Dermis blood vessel endothelial cell (primary cell): Measurements from ENCODE around the gene SLC39A9. TPM values are rescaled to one million over a fixed set of nuclear protein-coding genes. Genes with fewer than 3 reads are reported as not detected.
"Not testable (repeated sequence)": the region's sequence is repeated elsewhere in the genome, so short reads cannot be mapped to it uniquely, and the experiment has no call there.

Experiments used
- DNase-seq: peaks from one replicate; pipeline ENCODE4 v3.0.0; 2010
- total RNA-seq: library from RNA; depleted of rRNA; stranded (reverse); fragments of >200 nt; gene quantifications from 2 replicates; pipeline ENCODE4 v1.2.3, GENCODE V29; 2014

Gene SLC39A9
- total RNA-seq, 1 donor from 2014 or later: 156 TPM

DNA sequence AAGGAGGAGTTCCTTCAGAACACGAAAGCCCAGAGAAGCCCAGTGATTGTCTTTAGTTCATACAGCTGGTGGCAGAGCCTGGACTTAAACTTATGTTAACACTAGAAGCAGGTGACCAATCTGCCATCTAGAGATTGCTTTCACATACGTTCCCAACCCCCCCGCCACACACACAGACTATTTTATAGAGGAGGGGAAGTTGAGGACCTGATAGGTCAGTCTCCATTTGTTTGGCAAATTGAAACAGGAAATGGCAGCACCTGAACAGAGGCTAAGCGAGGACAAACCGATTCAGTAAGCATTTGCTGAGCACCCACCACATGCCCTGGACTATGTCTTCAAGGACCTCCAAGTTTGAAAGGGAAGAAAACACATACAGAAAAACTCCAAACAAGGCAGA lies 81.2 kb downstream of the SLC39A9 start:
- no peak for DNase-seq

DNA sequence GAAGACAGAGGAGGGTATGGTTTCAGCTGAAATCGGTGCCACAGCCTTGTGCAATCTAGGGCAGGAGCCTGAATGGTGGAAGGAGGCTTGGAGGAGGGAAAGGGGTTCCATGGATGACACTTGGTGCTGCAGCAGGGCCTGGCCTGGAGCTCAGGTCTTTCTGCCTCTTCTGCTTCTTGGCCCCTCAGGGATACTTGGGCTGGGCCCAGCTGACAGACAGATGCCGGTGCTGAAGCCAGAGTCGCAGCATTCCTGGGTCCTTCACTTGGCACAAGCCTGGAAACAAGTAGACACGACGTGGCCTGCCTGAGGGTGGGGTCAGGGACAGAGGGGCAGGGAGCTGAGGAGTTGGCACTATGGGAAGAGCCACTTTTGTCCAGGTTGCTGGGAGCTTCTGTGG lies 81.6 kb downstream of the SLC39A9 start:
- DNase-seq: no peak

DNA sequence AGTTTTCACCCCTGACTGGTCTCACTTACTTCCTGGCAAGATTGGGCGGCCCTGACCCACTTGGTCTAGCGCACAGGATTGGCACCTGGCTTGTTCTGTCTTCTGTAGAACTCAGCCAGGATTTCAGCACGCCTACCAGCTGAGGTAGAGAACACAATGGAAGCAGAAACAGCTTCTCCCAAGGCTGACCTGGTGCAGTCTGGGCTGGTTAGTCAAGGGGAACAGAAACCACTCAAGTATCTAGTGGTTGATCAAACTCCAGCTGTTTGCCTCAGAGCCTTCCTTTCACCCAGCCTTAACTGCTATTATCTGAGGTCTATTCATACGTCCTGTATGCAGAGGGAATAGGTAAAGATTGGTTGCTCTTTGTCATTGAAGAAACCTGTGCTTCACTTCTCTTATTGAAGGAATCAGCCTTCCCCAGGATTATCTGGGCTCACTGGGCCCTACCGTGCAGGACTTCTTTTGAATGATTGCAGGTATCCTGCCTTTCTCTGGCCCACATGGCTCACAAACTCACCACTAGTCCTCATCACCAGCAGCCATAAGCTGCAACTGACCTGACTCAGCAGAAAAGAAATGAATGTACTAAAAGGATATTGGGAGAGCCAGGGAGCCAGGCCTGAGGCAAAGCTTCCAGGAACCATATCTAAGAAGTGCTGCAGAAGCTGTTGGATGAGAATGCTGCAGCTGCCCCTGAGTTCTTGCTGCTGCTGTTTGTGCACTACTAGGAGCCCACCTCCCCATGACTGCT lies 83.5 kb downstream of the SLC39A9 start:
- no peak for DNase-seq

GRCh38 chr14:69483765-69484443 lies 85.4 kb downstream of the SLC39A9 start:
- DNase-seq: peak; percentile 32

GRCh38 chr14:69484444-69485314 lies 86.2 kb downstream of the SLC39A9 start, which contains the start of gene PLEKHD1:
TSS of gene PLEKHD1 (plus strand) at chr14:69484728. CDS start at chr14:69484966, 238 bp downstream.
- DNase-seq: peak; percentile 9

- DNase-seq: no peak
Observed at GRCh38 chr14:69485315-69485660, 86.8 kb downstream of the SLC39A9 start.

DNA sequence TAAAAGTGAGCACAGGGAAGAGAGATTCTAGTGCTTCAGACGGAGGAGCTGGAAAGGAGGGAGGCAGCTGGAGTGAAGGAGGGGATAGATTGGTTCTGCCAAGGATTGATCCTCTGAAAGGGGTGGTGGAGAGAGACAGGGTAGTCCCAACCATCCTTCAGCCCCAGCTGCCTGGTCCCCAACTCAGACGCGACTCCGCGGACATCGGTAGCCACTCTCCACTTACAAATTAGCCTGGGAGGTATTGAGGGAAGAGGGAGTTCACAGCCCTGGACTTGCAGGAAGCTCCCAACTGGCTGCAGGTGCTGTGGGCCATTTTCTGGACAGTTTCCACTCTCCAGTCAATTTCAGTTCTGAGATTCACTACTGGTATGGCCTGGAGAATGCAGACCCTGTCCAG lies 87.2 kb downstream of the SLC39A9 start:
- no peak for DNase-seq

- DNase-seq: no peak
Observed at GRCh38 chr14:69487226-69487625, 88.7 kb downstream of the SLC39A9 start.

DNA sequence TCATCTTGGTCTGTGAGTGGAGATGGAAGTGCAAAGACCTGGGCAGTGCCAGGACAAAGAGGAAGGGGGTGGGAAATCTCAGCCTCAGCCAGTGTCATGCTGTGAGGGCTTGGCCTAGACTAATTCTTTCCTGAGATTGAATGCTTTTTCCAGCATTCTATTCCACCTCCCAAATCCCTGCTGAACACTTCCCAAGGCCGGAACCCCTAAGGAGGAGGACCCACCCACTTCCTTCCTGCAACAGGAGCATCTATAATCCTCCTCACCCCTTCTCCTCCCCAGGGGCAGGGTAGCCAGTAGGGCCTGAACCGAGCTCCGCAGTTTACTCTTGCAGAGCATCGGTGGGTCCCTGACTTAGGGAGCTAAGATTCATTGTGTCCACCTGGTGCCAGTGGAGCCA lies 89.3 kb downstream of the SLC39A9 start:
- no peak for DNase-seq

GRCh38 chr14:69489495-69489894 lies 91.0 kb downstream of the SLC39A9 start:
- DNase-seq: no peak

- DNase-seq: no peak
Observed at GRCh38 chr14:69490219-69490918, 91.9 kb downstream of the SLC39A9 start.

DNA sequence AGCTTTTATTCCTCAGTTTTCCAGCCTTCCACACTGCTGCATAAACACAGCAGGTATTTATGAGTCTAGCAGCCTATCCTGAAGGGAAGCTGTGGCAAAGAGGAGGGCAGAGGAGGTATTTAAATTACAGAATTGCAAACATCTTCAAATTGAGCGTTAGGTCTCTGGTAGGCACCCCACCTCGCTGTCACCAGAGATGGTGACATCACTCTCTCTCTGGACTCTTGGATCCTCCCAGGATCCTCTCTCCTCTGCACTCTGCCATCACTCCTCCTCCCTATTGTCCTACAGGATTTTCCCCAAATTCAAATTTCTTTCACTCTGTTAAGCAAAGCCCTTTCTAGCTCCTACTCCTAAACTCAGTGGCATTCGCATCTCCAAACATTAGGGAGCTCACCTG lies 92.7 kb downstream of the SLC39A9 start:
- no peak for DNase-seq

- DNase-seq: no peak
Observed at GRCh38 chr14:69493038-69493437, 94.5 kb downstream of the SLC39A9 start.

- DNase-seq: no peak
Observed at GRCh38 chr14:69493791-69494190, 95.3 kb downstream of the SLC39A9 start.

DNA sequence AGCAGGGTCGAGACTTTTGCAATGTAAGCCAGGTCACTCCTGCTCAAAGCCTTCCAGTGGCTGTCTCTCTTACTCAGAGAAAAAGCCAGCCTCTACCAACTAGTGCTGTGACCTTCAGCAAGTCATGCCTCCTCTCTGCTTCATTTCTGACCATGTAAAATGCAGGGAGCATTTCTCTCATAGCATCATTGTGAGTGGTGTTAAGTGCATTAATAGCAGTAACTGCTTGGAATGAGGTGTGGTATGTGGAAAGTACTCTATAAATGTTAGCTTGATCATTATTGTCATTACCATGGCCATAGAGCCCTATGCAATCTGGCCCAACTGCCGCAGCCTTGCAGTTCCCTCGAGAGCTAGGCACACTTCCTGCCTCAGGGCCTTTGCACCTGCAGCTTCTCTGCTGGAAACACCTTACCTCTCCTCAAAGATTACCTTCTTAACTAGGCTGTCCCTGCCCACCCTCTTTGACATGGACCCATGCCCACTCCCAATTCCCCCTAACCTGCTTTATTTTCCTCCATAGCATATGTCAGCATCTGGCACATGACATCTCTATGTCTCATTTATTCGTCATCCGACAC lies 96.9 kb downstream of the SLC39A9 start:
- DNase-seq: no peak

DNA sequence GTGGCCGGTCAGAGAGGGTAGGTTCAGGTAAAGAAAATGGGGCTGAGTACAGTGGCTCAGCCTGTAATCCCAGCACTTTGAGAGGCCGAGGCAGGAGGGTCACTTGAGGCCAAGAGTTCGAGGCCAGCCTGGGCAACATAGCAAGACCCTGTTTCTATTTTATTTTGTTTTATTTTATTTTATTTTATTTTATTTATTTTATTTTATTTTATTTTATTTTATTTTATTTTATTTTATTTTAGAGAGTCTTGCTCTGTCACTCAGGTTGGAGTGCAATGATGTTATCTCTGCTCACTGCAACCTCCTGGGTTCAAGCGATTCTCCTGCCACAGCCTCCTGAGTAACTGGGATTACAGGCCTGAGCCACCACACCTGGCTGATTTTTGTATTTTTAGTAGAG lies 99.4 kb downstream of the SLC39A9 start:
- not testable (repeated sequence) for DNase-seq

DNA sequence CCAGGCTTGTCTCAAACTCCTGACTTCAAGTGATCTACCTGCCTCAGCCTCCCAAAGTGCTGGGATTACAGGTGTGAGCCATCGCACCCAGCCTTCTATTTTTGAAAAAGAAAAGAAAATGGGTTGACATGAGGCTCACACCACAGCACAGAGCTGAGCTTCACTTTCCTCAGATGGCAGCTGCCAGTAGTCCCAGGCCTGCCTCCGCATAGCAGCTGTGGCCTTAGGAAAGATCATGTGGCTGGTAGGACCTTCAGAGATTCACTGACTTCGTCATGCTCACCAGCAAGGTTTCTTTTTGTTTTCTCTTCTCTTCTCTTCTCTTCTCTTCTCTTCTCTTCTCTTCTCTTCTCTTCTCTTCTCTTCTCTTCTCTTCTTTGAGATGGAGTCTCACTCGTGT lies 99.8 kb downstream of the SLC39A9 start:
- not testable (repeated sequence) for DNase-seq

- no peak for DNase-seq
Observed at GRCh38 chr14:69499436-69499835, 100.9 kb downstream of the SLC39A9 start.

- DNase-seq: no peak
Observed at GRCh38 chr14:69500096-69500495, 101.6 kb downstream of the SLC39A9 start.

DNA sequence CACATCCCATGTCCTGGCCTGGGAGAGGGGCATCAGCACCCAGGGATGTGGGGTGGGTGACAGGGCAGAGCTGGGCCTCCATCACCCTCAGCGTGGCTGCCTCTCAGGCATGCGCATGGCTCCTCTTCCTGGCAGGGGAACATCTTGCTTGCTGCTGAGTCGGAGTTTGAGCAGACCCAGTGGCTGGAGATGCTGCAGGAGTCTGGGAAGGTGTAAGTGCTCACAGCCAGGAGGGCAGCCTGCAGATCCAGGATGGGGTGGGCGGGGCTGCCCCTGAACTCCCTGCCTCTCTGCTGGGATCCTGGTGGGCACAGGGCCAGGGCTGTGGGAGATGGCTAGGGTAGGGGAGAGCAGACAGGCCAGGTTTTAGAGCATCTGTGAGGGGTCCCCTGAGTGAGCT lies 102.2 kb downstream of the SLC39A9 start:
- no peak for DNase-seq

GRCh38 chr14:69501423-69501838 lies 102.9 kb downstream of the SLC39A9 start:
- DNase-seq: no peak

DNA sequence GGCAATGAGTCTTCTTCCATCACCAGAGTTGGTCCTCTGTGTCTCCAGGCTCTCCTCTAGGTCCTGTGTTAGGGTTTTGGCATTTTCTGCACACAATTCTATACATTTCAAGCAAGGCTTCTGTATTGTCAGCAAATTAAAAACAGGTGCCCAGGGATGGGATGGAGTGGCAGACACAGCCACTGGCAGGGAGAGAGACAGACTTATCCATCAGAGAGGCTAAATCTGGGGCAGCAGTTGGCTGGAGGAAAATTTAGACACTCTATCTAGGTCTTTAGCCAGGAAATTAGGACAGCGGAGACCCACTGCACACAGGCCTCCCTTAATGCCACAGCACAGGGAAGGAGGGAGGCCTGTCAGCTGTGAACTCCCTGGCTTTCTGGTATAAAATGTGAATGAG lies 106.3 kb downstream of the SLC39A9 start:
- no peak for DNase-seq
